Ishikawa (cell line): Measurements from ENCODE around the gene SLC35E1.

Experiments
- CEBPB ChIP-seq: IDR thresholded peaks from 2 replicates; pipeline ENCODE4 v1.6.1; 2012
- EP300 ChIP-seq: IDR thresholded peaks from 2 replicates; pipeline ENCODE4 v1.6.1; 2012; ENCODE audit warnings: borderline replicate concordance
- TAF1 ChIP-seq: IDR thresholded peaks from 2 replicates; pipeline ENCODE4 v1.6.1; 2012; ENCODE audit warnings: low read depth, mild to moderate bottlenecking

DNA sequence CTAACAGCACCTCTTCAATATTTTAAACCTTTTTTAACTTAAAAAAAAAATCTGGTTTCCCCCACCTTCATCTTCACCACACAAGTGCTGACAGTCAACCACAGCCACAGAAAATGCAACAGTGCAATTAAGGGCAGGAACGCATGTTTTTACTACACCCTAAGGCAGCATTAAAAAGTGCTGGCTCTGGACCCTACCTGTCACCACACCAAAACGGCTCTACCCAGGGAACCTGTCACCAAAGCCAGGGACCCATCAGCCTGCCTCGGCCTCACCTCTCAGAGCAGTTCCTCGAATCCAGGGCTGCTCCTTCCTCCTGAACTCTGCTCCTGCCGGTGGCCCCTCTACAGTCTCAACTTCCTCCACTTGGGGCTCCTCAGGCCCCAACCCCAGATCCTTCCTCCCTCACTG is 22.5 kb upstream of the SLC35E1 start:
- no peak for TF ChIP-seq EP300
- no peak for TF ChIP-seq CEBPB
- TF ChIP-seq TAF1: no peak
